ENCODE measurements around the gene MORC2.

The MORC2 gene

DNA sequence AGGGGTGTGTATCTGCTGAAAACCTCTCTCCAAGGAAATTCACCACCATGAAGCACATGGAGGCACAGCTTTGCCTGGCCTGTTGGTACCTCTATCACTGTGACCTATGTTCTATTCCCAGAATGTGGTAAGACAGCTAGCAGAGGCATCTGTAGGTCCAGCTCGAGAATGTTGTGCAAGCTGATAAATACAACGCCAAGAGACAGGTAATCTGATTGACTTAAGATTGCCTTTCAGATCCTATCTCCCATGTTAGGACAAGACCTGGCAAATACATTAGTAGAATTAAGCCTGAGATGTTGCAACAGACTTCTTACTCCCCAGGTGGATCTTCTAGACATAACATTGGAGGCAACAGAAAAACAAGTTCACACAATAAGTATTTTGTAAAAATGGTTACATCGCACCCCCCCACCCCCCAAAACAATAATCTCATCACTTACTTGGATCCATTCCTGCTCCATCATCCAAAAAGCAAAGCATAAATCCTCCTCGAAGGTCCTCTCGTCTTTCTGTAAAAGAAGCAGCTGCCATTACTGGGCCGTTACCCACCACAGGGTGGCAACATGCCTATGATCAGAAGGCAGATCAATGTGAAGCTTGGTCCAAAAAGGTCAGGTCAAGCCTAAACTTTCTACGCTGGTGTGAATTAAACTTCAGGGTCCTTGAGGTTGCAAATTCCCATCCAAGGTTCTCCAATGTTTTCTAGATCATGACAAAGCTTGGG is 18.5 kb downstream of the MORC2 start:
- in situ Hi-C loops (cut with MboI; ENCODE audit: low sequenced_read_pairs), result no loop called here

DNA sequence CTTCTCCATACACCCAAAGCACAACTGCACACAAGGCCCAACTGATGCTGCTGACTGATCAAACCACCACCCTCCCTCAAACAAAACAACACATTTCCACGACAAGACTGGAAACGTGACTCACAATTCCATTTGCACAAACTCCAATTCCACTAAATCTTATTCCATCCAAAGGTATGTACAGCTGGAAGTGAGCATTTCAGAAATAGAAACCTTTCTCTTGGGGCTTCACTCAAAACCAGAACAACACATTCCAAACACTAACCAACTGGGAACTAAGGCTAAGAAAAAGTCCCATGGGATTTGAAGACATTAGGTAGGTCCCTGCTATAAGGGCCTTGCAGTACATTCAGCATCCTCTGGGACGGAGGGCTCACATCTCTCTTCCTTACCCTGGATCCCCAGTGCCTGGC is 19.6 kb downstream of the MORC2 start:
- in situ Hi-C loops (cut with MboI; ENCODE audit: low sequenced_read_pairs), result no loop called here

DNA sequence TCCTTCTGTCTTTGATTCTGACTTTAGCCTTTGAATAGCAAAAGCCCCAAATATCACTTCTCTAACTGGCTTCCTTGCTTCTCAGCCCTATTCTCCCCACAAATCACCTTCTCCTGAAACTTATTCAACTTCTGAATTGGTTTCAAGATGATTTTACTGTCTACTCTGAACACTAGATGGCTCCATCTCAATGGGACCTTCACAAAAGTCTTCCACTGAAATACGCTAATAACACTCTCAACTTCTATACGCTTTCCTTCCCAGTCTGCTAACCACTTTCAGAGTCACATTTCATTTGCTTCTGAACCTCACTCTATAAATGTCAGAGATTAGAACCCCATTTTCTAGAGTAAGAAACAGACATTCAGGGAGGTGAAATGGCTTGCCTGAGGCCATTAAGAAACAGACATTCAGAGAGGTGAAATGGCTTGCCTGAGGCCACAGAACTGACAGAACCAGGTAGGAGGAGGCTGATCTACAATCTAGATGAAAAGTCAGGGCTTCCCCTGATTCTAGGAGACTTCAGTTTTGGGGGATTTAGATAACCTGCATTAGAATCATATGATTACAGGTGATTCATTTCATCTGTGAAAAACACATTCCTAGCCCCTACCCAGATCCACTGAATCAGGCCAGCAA is 20.6 kb downstream of the MORC2 start:
- in situ Hi-C loops (cut with MboI; ENCODE audit: low sequenced_read_pairs), result no loop called here

DNA sequence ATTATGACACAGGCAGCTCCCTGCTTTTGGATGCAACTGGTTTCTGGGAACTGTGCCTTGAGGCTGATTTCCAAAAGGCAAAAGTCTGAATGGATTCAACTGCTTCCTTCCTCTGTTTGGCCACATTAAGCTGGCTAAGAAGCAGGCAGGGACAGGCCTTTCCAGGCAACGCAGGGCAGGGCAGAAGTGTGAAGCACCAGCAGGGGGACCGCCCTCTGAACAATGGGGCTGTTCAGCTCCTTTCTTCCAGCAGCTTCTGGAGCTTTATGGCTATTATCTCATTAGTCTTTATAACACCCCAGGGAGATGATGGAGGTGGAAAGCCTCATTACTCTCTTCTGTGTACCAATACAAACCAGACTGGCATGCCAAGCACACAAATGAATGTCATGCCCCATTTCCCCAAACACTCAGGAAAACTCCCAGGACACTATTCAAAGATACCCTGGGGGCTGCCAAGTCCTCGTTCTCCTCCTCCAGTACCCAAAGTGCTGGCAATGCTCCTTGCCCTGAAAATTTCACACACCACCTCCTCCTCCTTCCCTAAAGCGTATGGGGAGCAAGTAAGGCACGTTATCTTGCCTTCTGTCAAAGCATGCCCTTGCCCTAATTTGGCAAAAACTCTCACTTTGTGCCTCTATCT is 21.3 kb downstream of the MORC2 start:
- in situ Hi-C loops (cut with MboI; ENCODE audit: low sequenced_read_pairs), result no loop called here

DNA sequence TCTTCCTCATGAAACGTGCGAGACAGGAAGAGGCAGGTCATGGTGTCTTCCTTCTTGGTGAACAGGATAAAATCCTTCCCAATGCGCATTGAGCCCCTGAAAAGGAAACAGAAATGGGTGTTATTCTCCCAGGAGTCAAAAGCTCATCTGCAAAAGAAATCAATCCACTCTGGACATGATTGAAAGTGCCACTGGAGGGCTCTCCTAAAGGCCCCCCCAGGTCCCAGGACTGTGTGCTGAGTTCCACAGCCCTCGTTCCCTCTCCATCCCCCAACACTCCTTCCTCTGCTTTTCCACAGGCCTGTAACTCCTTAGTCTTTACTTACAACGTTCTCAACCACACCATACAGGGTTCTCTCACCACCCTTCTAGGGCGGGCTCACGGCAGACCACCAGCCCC is 22.2 kb downstream of the MORC2 start:
- in situ Hi-C loops (cut with MboI; ENCODE audit: low sequenced_read_pairs), result no loop called here

DNA sequence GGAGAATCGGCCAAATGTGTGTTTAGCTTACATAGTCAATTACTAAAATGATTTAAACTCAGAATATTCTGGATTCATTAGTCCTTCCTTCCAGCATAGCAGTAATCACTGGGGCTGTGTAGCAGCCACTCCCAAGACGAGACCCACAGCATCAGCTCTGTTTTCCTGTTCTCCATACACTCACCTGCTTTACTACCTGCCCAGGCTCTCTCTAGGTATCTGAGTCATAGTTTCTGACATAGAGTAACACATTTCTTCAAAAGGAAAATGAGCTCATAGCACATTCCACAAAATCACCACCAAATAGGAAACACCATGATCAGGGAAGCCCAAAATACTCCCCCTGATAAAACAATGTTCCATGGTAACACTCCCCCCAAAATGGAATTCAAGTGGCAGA is 22.9 kb downstream of the MORC2 start:
- in situ Hi-C loops (cut with MboI; ENCODE audit: low sequenced_read_pairs), result no loop called here

DNA sequence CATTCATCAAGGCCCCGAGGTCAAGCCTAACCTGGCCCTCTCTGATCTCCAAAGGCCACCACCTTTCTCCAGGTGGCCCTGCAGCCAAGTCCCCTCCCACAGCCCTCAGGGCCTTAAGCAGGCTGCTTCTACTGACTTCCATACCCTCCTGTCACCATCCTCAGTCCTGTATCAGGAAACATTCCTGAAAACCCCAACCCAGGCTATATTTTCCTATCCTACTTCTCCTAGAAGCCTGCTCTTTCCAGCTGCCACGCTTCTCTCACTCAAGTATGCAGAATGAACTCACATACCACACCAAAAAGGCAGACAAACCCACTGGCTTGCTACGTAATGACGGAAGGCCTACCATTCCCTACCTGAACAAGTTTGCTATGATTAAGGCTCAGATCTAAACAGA is 23.6 kb downstream of the MORC2 start:
- in situ Hi-C loops (cut with MboI; ENCODE audit: low sequenced_read_pairs), result no loop called here

DNA sequence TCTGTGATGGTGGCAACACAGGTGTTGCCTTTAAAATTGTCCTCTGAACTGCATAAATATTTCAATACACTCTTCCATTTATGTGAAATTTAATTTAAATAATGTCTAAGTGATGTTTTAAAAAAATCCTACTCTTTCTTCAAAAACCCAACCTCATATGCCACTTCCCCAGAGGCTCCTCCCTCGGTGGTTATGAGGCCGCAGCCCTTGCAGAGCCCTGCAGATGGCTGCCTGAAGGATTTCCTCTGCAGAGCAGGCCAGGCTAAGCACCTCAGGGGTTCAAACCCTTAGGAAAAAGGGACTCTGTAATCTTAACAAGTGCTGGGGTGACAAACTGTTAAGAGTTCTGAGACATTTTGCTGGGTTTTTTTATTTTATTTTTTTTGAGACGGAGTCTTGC is 25.2 kb downstream of the MORC2 start:
- in situ Hi-C loops (cut with MboI; ENCODE audit: low sequenced_read_pairs), result no loop called here

DNA sequence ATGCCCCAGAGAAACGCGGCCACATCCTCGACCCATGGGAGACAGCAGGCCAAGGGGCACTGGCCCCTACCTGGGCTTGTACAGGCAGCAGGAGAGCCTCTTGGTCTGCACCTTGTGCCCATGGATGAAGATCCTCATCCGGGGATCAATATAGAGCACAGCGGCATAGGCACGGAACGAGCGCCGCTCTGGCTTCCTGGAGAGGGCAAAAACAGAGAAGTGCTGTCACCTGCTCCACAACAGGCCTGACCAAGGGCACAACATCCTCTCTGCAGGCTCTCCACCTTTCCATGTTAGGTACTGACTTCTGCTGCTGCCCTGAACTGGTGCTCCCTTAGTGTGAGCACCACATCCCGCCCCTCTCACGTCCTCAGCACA is 27.2 kb downstream of the MORC2 start:
- in situ Hi-C loops (cut with MboI; ENCODE audit: low sequenced_read_pairs), result no loop called here

DNA sequence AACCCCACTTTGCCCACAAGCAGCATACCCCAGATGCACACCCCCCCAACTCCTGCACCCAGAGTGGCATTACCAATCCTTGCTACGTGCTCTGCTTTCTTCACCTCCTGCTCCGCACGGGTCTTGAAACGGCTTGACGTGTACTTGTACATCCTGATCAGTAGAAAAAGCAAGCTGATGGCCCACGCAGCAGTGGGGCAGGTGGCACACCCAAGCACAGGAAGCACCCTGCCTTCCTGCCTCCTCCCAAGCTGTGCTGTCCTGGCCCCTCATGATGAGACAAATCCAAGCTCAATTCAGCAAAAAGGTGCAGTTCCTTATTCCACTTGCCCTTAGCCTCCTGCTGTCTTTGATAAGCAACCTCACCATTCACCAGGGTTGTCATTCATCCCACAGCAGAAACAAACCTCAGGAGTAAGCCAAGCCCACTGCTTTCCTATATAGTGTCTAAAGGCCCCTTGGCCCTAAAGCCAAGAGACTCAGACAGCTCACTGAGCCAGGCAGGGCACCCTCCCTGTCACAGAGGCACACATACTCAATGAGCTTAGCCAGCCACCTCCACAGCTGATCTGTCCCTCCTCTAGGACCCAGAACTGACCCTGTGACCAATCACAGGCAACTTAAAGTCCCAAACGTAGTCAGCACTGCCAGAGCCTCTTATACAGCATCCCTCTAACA is 27.8 kb downstream of the MORC2 start:
- in situ Hi-C loops (cut with MboI; ENCODE audit: low sequenced_read_pairs), result no loop called here

DNA sequence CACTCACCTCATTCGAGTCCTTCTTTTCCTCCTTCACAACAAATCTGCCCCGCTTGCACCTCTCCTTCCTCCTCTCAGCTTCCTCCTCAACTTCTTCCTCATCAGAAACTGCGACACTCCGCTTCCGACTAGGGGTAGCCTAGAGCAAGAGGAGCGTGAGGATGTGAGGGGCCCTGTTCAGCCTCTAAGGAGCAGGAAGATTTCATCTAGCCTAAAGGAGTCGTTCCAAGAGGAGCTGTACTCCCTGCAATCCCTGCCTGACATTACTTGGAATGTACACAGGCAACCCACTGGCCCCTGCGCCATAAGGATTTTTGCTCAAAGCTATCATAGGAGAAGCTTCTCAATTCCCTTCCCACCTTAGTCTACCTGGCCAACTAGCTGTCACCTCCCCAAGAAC is 34.5 kb downstream of the MORC2 start:
- in situ Hi-C loops (cut with MboI; ENCODE audit: low sequenced_read_pairs), result no loop called here

DNA sequence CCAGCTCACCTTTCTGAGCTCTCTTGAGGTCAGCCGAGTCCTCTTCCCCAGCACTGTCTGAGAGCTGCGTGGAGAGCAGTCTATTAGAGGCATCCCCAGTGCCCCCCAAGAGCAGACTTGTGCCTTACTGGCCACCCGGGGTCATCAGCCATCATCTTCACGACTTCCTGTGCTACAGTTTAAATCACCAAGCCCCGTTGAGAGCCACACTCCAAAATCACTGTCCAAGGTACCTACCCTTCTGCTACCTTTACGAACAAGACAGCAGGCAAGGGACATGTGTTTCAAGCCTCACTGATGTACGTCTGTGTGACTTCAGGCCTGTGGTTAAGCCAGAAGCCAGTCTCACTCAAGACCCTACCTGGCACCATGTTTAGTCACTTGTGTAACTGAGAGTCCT is 35.1 kb downstream of the MORC2 start:
- in situ Hi-C loops (cut with MboI; ENCODE audit: low sequenced_read_pairs), result no loop called here

DNA sequence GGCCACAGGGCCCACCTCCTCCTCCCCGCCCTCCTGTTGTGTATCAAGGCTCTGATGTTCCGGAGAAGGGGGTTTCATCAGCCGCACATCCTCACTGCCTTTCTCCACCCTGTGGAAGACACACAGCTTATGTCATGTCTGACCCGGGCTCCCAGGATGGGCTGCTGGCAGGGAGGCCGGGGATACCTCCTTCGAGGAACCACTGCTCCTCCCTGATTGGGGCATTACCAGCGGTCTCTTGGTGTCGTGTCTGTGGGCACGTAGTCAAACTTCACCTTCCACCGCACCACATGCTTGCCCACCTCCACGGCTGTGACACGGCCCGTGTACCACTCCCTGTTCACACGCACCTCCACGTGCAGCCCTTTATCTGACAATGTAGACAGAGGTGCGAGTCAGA is 35.9 kb downstream of the MORC2 start:
- in situ Hi-C loops (cut with MboI; ENCODE audit: low sequenced_read_pairs), result no loop called here

DNA sequence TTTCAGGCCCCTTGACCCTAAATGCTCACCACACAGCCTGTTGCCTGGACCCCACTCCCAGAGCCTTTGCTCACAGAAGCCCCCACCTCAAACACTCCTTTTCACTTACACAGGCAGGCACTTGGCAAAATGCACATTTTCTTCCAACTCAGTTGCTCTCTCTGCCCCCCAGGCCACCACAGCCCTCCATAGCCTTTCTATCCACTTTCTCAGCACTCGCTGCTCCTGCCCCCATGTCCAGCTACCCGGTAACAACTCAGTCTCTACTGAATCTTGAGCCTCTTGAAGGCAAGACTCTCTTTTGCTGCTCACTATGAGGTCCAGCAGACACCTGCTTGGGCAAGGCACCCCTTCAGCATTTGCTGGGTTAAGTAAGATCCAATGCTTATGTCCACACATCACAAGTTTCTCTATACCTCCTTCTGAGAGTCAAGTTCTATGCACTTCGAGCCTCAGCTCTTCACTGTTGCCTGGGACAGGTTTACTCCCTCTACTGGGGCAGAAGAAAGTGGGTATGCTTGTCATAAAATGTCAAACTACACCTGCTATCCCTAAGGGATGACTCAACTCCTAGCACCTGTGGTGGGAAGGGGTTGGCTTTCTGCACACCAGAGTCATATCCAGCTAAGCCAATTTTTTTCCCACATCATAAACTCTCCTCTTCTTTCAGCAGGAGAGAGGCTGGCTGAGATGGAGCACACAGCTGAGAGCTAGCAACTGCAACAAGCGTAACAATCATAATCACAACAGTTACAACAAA is 36.9 kb downstream of the MORC2 start:
- in situ Hi-C loops (cut with MboI; ENCODE audit: low sequenced_read_pairs), result no loop called here

DNA sequence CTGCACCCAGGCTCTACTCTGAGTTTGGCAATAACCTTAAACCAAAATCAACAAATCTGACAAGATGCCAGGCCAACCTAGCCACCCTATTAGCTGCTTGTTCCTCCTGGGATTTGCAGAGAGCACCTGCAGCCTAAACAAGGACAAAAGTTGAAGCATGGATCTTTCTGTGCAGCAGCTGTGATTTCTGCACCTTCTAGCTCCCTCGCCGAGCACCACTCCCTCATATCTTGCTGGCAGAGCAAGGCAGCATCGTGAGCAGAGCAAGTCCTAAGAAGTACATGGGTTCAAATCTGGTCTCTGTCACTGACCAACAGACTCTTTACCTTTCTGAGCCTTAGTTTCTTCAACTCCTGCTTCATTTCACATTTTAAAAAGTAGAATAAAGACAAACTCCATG is 38.3 kb downstream of the MORC2 start:
- in situ Hi-C loops (cut with MboI; ENCODE audit: low sequenced_read_pairs), result no loop called here

DNA sequence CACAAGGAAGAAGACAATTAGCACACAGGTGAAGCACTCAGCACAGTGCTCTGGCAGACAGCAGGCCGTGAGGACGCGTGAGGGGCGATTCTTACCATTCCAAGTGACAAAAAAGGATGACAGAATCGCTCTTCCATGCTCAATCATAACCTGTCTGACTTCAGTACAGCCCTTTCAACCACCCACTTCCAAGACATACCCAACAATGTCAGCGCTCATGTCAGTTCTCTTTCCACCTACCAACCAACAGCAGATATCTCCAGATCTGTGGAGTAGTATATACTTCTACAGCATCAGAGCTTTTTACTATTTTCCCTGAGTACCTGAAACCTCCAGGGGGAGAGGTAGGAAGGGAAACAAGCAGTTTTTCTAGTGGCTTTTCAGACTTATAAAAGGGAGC is 40.2 kb downstream of the MORC2 start:
- in situ Hi-C loops (cut with MboI; ENCODE audit: low sequenced_read_pairs), result no loop called here

DNA sequence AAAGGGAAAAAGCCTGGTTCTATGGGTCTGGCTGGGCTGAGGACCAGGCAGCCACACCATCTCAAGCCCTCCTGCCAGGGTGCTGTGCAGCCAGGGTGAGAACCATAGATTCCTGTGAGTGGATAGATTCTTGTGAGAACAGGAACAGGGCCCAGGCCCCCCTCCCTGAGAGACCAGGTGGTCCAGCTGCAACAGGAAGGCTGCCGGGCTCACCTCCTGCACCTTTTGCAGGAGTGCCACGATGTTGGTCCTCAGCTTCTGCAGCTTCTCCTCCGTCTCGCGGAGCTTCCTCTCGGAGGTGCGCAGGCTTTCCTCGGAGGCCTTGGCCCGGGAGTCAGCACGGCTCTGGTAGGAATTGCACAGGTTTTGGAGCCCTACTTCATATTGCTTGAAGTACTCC is 40.8 kb downstream of the MORC2 start:
- in situ Hi-C loops (cut with MboI; ENCODE audit: low sequenced_read_pairs), result no loop called here

DNA sequence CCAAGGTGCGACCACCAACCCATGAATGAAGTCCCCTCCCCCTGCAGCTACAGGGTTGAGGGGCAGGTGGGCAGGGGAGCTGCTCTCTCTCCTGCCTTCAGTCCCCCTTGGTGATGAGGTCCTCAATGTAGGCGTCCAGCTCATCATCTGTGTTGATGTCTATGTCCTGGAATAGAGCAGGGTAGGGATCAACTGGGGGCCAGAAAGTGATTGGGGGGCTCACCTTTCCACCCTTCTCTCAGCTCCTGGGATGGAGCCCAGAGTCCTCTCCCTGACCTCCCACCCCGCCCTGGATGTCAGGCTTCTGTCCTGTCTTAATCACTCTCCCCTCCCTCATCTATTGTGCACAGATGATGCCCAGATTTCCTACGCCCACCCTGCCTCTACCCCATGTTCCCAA is 41.9 kb downstream of the MORC2 start:
- in situ Hi-C loops (cut with MboI; ENCODE audit: low sequenced_read_pairs), result no loop called here

DNA sequence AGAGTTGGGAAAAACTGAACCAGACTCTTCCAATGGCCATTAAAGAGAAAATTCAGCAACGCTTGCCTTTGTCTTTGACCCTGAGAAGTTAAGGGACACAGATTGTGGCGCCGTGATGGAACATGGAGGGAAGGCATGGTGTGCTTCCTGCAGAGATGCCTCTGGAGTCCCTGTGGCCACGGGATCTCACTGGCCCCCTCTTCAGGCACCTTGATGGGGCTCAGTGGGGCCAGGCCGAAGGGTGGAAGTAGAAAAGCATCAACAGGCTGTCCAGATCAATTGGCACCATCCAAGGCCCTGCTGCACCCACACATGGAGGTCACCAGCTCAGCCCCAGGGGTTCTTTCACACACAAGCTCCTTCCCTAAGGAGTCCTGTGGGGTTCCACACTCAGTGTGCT is 42.9 kb downstream of the MORC2 start:
- in situ Hi-C loops (cut with MboI; ENCODE audit: low sequenced_read_pairs), result no loop called here

DNA sequence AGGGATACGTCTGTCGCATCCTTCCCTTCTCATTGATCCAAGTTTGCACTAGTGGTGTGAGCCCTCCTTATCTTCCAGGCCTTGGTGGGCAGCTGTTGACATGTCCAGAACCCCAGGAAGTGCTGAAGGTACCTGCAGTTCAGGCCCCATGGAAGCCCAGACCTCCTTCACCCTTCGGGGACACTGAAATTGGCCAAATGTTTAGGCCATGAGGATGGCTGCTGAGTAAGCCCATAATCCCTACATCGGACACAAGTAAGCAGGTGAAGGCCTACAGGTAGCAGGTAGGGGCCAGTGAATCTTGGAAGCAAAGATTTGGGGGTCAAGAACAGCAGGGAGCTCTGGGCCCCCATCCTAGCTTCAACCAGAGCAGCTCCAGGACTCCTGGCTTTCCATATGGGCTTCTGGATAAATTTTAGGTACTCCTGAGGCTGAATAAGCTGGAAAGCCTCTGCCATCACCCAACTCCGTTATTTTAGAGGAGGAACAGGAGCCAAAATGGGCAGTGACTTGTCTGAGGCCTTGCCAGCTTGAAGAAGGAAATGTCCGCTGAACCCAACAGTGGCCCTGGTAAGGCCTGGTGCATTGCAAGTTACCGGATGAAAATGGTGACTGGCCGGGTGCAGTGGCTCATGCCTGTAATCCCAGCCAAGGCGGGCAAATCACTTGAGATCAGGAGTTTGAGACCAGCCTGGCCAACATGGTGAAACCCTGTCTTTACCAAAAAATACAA is 45.2 kb downstream of the MORC2 start:
- in situ Hi-C loops (cut with MboI; ENCODE audit: low sequenced_read_pairs), result no loop called here

Measured in HL-60/S4 (cell line).